ENCODE measurements around the gene CLTA. TPM values are rescaled to one million over a fixed set of nuclear protein-coding genes. Genes with fewer than 3 reads are reported as not detected.
"Not testable (repeated sequence)": the region's sequence is repeated elsewhere in the genome, so short reads cannot be mapped to it uniquely, and the experiment has no call there.

The CLTA gene
- total RNA-seq, 2 experiments from 2014 or later, result 139 to 144 TPM

GRCh38 chr9:36159509-36159908 is 31.2 kb upstream of the CLTA start:
- H3K4me1 Mint-ChIP-seq (ENCODE audit: low read depth); H3K27ac Mint-ChIP-seq; H3K36me3 Mint-ChIP-seq; H3K27me3 Mint-ChIP-seq; POLR2A ChIA-PET; H3K9me3 Mint-ChIP-seq; intact Hi-C loops (cut with micrococcal nuclease); H3K4me3 Mint-ChIP-seq; DNase-seq: not testable (repeated sequence)
- CTCF ChIA-PET, result interaction anchor here (0.7 to 11.4 kb wide), 2 partner anchors 10 to 56 kb away, joined by 3 to 341 read pairs; partner anchors contain the start of gene CCIN

DNA sequence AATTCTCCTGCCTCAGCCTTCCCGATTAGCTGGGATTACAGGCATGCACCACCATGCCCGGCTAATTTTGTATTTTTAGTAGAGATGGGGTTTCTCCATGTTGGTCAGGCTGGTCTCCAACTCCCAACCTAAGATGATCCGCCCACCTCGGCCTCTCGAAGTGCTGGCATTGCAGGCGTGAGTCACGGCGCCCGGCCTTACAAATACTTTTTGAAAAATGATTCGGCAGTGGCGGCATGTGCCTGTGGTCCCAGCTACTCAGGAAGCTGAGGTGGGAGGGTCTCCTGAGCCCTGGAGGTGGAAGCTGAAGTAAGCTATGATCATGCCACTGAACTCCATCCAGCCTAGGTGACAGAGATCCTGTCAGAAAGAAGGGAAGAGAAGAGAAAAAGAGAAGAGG is 30.6 kb upstream of the CLTA start:
- POLR2A ChIA-PET, result not testable (repeated sequence)

DNA sequence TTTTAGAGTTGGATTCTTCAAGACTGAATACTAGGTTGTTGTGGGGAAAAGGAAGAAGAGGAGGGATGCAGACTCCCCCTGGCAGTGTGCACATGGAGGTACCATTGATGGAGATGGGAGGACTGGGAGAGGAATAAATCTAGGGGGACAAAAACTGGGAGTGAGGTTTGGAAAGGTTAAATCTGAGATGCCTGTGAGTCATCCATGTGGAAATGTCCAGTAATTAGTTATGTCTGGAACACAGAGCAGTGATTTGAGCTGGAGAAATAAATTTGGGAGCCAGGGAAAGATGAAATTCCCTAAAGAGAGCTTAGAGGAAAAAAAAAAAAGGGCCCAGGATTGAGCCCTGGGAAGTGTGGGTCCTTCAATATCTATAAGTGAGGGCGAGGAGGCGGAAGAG is 29.5 kb upstream of the CLTA start:
- Mint-ChIP-seq H3K36me3 (peaks cover 9% of the 10 kb centered on the region), H3K27ac (no peak overlapping the region), H3K9me3 (peaks cover 4% of the 10 kb centered on the region), H3K27me3 (no peaks in the 10 kb centered on the region), H3K4me3 (no peak overlapping the region), H3K4me1 (ENCODE audit: low read depth) (peaks cover 5% of the 10 kb centered on the region)
- DNase-seq, result no peak
- POLR2A ChIA-PET, result no interaction called here
- intact Hi-C loops (cut with micrococcal nuclease), result no loop called here
- CTCF ChIA-PET, result interaction anchor here (11.4 kb wide), 1 partner anchor 57 kb away, joined by 341 read pairs; no protein-coding TSS in a partner anchor

More for the DNA sequence above, 30.6 kb upstream of the CLTA start:
- H3K9me3 Mint-ChIP-seq; H3K36me3 Mint-ChIP-seq; intact Hi-C loops (cut with micrococcal nuclease); H3K4me3 Mint-ChIP-seq; DNase-seq; H3K4me1 Mint-ChIP-seq (ENCODE audit: low read depth); H3K27ac Mint-ChIP-seq; H3K27me3 Mint-ChIP-seq: not testable (repeated sequence)
- CTCF ChIA-PET, result interaction anchor here (11.4 kb wide), 1 partner anchor 56 kb away, joined by 341 read pairs; no protein-coding TSS in a partner anchor

- POLR2A ChIA-PET, result no interaction called here
- CTCF ChIA-PET, result interaction anchor here (11.4 kb wide), 1 partner anchor 59 kb away, joined by 341 read pairs; no protein-coding TSS in a partner anchor
- no peak overlapping the region for H3K27ac Mint-ChIP-seq
- H3K4me1 Mint-ChIP-seq (ENCODE audit: low read depth), result peaks cover 9% of the 10 kb centered on the region
- no peak for DNase-seq
- H3K27me3 Mint-ChIP-seq, result no peaks in the 10 kb centered on the region
- peaks cover 5% of the 10 kb centered on the region for H3K36me3 Mint-ChIP-seq
- no peaks in the 10 kb centered on the region for H3K9me3 Mint-ChIP-seq
- intact Hi-C loops (cut with micrococcal nuclease), result no loop called here
- no peak overlapping the region for H3K4me3 Mint-ChIP-seq
These were observed 28.4 kb upstream of the CLTA start for GRCh38 chr9:36162211-36162738.

GRCh38 chr9:36163049-36163785 is 27.5 kb upstream of the CLTA start:
- Mint-ChIP-seq H3K36me3 (peaks cover 5% of the 10 kb centered on the region), H3K4me3 (no peak overlapping the region), H3K9me3 (no peaks in the 10 kb centered on the region), H3K27ac (no peak overlapping the region), H3K27me3 (no peaks in the 10 kb centered on the region), H3K4me1 (ENCODE audit: low read depth) (peaks cover 6% of the 10 kb centered on the region)
- CTCF ChIA-PET, result interaction anchor here (0.9 to 11.4 kb wide), 6 partner anchors 13 to 156 kb away, joined by 3 to 341 read pairs (median 12); partner anchors contain the start of gene GLIPR2
- POLR2A ChIA-PET, result interaction anchor here (0.5 to 1.0 kb wide), 2 partner anchors 27 to 156 kb away, joined by 3 to 4 read pairs; partner anchors contain the start of gene GLIPR2
- DNase-seq, result no peak
- intact Hi-C loops (cut with micrococcal nuclease), result no loop called here

DNA sequence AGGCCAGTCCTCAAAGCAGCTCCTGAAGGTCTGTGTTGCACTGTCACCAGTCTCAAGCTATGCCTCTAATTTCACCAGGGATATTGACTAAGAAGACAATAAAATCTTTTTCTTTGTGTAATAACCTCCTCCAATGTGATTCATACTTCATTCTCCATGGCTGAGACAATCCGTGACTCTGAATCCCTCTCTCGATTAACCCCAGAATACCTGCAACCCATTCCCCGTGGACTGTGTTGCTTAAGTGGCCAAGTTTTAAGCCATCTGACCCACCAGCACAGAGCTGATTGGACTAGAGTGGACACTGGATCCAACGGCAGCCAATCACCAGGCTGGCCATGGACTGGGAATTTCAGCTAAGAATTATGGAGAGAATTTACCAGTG is 26.9 kb upstream of the CLTA start:
- H3K4me3 Mint-ChIP-seq, result no peak overlapping the region
- H3K9me3 Mint-ChIP-seq, result no peaks in the 10 kb centered on the region
- peaks cover 2% of the 10 kb centered on the region for H3K36me3 Mint-ChIP-seq
- H3K4me1 Mint-ChIP-seq (ENCODE audit: low read depth), result peaks cover 6% of the 10 kb centered on the region
- H3K27me3 Mint-ChIP-seq, result no peaks in the 10 kb centered on the region
- no peak for DNase-seq
- intact Hi-C loops (cut with micrococcal nuclease), result no loop called here
- ChIA-PET CTCF (interaction anchor here (0.9 to 11.4 kb wide), 8 partner anchors 14 to 165 kb away, joined by 3 to 341 read pairs (median 4); partner anchors contain the start of gene GLIPR2), POLR2A (interaction anchor here (0.5 to 1.0 kb wide), 3 partner anchors 12 to 156 kb away, joined by 3 to 4 read pairs (median 4); partner anchors contain the start of gene GLIPR2)
- H3K27ac Mint-ChIP-seq, result no peak overlapping the region

DNA sequence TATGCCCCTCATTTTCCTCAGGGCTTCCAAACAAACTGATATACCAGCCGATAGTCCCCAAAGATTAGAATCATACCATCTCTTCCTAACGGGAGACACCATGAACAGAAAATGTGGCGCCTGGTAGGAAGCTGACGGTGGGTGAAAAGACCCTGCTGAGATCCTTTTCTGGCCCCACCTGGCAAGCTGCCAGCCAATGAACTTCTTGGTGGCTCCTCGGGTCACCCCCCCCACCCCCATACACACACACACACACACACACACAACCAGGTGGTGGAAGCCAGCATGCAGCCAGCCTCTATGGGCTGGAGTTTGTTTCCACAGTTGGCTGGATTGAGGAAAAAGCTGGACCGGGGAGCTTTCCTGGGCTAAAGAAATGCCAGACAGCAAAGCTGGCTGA is 26.3 kb upstream of the CLTA start:
- POLR2A ChIA-PET, result interaction anchor here (1.0 kb wide), 1 partner anchor 12 kb away, joined by 4 read pairs; no protein-coding TSS in a partner anchor
- intact Hi-C loops (cut with micrococcal nuclease), result no loop called here
- no peaks in the 10 kb centered on the region for H3K27me3 Mint-ChIP-seq
- no peaks in the 10 kb centered on the region for H3K9me3 Mint-ChIP-seq
- peaks cover 6% of the 10 kb centered on the region for H3K4me1 Mint-ChIP-seq (ENCODE audit: low read depth)
- no peak overlapping the region for H3K27ac Mint-ChIP-seq
- CTCF ChIA-PET, result interaction anchor here (0.8 to 11.4 kb wide), 8 partner anchors 14 to 374 kb away, joined by 3 to 341 read pairs (median 10); partner anchors contain the start of gene GLIPR2
- DNase-seq, result no peak
- H3K36me3 Mint-ChIP-seq, result peaks cover 2% of the 10 kb centered on the region
- H3K4me3 Mint-ChIP-seq, result no peak overlapping the region

- ChIA-PET CTCF (interaction anchor here (0.8 to 11.4 kb wide), 8 partner anchors 15 to 374 kb away, joined by 3 to 341 read pairs (median 19); partner anchors contain the start of gene GLIPR2), POLR2A (interaction anchor here (1.0 kb wide), 1 partner anchor 13 kb away, joined by 4 read pairs; no protein-coding TSS in a partner anchor)
- H3K27ac Mint-ChIP-seq, result no peak overlapping the region
- intact Hi-C loops (cut with micrococcal nuclease), result no loop called here
- DNase-seq, result no peak
- no peak overlapping the region for H3K4me3 Mint-ChIP-seq
- peaks cover 6% of the 10 kb centered on the region for H3K4me1 Mint-ChIP-seq (ENCODE audit: low read depth)
- H3K27me3 Mint-ChIP-seq, result no peaks in the 10 kb centered on the region
- peaks cover 2% of the 10 kb centered on the region for H3K36me3 Mint-ChIP-seq
- no peaks in the 10 kb centered on the region for H3K9me3 Mint-ChIP-seq
These were observed 25.7 kb upstream of the CLTA start for GRCh38 chr9:36164989-36165388.

- Mint-ChIP-seq H3K36me3 (peaks cover 2% of the 10 kb centered on the region), H3K27me3 (no peaks in the 10 kb centered on the region), H3K27ac (no peak overlapping the region), H3K9me3 (no peaks in the 10 kb centered on the region), H3K4me3 (peak overlapping the region; percentile 9), H3K4me1 (ENCODE audit: low read depth) (peaks cover 6% of the 10 kb centered on the region)
- no peak for DNase-seq
- CTCF ChIA-PET, result interaction anchor here (0.6 to 11.4 kb wide), 20 partner anchors 8 to 211 kb away, joined by 3 to 341 read pairs (median 6); partner anchors contain the start of genes CLTA and GLIPR2
- POLR2A ChIA-PET, result interaction anchor here (1.3 to 1.7 kb wide), 2 partner anchors 17 to 65 kb away, joined by 5 to 6 read pairs; no protein-coding TSS in a partner anchor
- intact Hi-C loops (cut with micrococcal nuclease), result loop anchor here (1.0 to 2.0 kb wide), 5 partner anchors 13 to 211 kb away; partner anchors contain the start of gene GLIPR2
These were observed 24.9 kb upstream of the CLTA start for GRCh38 chr9:36165826-36166167.

GRCh38 chr9:36166168-36166927 is 24.4 kb upstream of the CLTA start:
- Mint-ChIP-seq H3K4me3 (peak overlapping the region; percentile 75), H3K27me3 (no peaks in the 10 kb centered on the region), H3K4me1 (ENCODE audit: low read depth) (peaks cover 6% of the 10 kb centered on the region), H3K36me3 (peaks cover 2% of the 10 kb centered on the region), H3K27ac (peak overlapping the region; percentile 13), H3K9me3 (no peaks in the 10 kb centered on the region)
- ChIA-PET POLR2A (interaction anchor here (0.6 to 1.7 kb wide), 5 partner anchors 18 to 291 kb away, joined by 3 to 6 read pairs (median 5); partner anchors contain the start of genes CLTA and GLIPR2), CTCF (interaction anchor here (0.6 to 11.4 kb wide), 31 partner anchors 8 to 212 kb away, joined by 3 to 341 read pairs (median 5); partner anchors contain the start of genes CLTA and GLIPR2)
- peak; percentile 88 for DNase-seq
- intact Hi-C loops (cut with micrococcal nuclease), result loop anchor here (1.0 to 2.0 kb wide), 5 partner anchors 14 to 212 kb away; partner anchors contain the start of gene GLIPR2

DNA sequence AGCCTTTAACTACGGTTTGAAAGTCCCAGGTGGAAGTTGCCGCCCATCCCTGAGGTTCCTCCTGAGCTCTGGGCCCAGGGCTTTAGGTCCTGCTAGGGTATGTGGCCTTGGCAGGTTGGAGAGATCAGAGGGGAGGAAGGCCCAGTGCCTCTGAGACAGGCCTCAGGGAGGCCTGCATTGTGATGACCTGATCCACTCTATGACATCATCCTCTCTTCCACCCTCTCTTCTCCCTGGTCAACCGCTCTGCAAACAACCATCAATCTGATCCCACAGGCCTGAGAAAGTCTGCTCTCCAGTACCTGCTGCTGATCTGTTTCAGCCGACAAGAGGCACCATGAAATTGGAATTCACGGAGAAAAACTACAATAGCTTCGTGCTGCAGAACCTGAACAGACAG is 21.6 kb upstream of the CLTA start, which contains the start of gene CCIN:
TSS of gene CCIN (plus strand) at position 223 of the 400 bp plus-strand sequence. CDS start at position 338, 115 bp downstream.
- H3K36me3 Mint-ChIP-seq, result no peaks in the 10 kb centered on the region
- H3K9me3 Mint-ChIP-seq, result no peaks in the 10 kb centered on the region
- ChIA-PET POLR2A (no interaction called here), CTCF (interaction anchor here (0.8 to 11.4 kb wide), 5 partner anchors 10 to 65 kb away, joined by 3 to 341 read pairs (median 3); partner anchors contain the start of gene CLTA)
- no peaks in the 10 kb centered on the region for H3K27me3 Mint-ChIP-seq
- DNase-seq, result no peak
- H3K4me1 Mint-ChIP-seq (ENCODE audit: low read depth), result peaks cover 6% of the 10 kb centered on the region
- H3K4me3 Mint-ChIP-seq, result no peak within 1 kb of the TSS
- intact Hi-C loops (cut with micrococcal nuclease), result no loop called here
- no peak within 1 kb of the TSS for H3K27ac Mint-ChIP-seq

Data from activated CD4-positive, alpha-beta memory T cell treated with anti-CD3 and anti-CD28 coated beads for 36 hours (primary cell).